Natural killer cell (primary cell): ENCODE measurements around the gene PCDHGA1. TPM values are rescaled to one million over a fixed set of nuclear protein-coding genes. Genes with fewer than 3 reads are reported as not detected.
A peak's percentile ranks its signal among the peaks of the same experiment; 100 is the strongest.

ENCODE experiments used
- ATAC-seq, 3 donors: fragments of 150-1000 bp in 2 of 3; fragments of 200-7000 bp in 1 of 3; cut with Tn5 transposase; 1 replicate in 1 of 3; 2 replicates in 2 of 3; pipeline ENCODE4 v1.10.0; 2021; ENCODE audit warnings: mild to moderate bottlenecking in 2 of 3, moderate library complexity in 2 of 3
- DNase-seq, 2 donors: peaks; one replicate each; pipeline versions ENCODE4 v3.0.0 to v3.0.0-alpha.2; 2013 to 2021; ENCODE audit warnings: mixed read lengths in 1 of 2
- H3K27ac ChIP-seq: one replicate; pipeline ENCODE4 v1.5.1; 2013; ENCODE audit warnings: mild to moderate bottlenecking, low read length
- H3K27me3 ChIP-seq: one replicate; pipeline ENCODE4 v1.6.1; 2013; ENCODE audit warnings: low read length; ENCODE audit not compliant: control insufficient read depth, insufficient read depth
- H3K36me3 ChIP-seq: one replicate; pipeline ENCODE4 v1.6.1; 2013; ENCODE audit warnings: low read length; ENCODE audit not compliant: control insufficient read depth, insufficient read depth
- H3K4me1 ChIP-seq: one replicate; pipeline ENCODE4 v1.6.1; 2013; ENCODE audit warnings: low read length; ENCODE audit not compliant: control insufficient read depth, insufficient read depth
- H3K4me3 ChIP-seq: one replicate; pipeline ENCODE4 v1.5.1; 2013; ENCODE audit warnings: low read length
- H3K9me3 ChIP-seq: one replicate; pipeline ENCODE4 v1.6.1; 2013; ENCODE audit warnings: low read length; ENCODE audit not compliant: control insufficient read depth, insufficient read depth
- H3K27ac Mint-ChIP-seq, 2 donors: one replicate each; pipeline ENCODE4 v1.8.0; 2022; ENCODE audit warnings: mild to moderate bottlenecking in 2 of 2, mixed read lengths in 2 of 2, moderate library complexity in 1 of 2
- H3K27me3 Mint-ChIP-seq, 2 donors: one replicate each; pipeline ENCODE4 v1.8.0; 2022; ENCODE audit warnings: low read depth in 2 of 2, mixed read lengths in 2 of 2
- H3K36me3 Mint-ChIP-seq: one replicate; pipeline ENCODE4 v1.8.0; 2022; ENCODE audit warnings: mixed read lengths
- H3K4me1 Mint-ChIP-seq, 2 donors: one replicate each; pipeline ENCODE4 v1.8.0; 2022; ENCODE audit warnings: mixed read lengths in 2 of 2
- H3K4me3 Mint-ChIP-seq: one replicate; pipeline ENCODE4 v1.8.0; 2022; ENCODE audit warnings: mild to moderate bottlenecking, moderate library complexity, mixed read lengths
- H3K9me3 Mint-ChIP-seq, 2 donors: one replicate each; pipeline ENCODE4 v1.8.0; 2022; ENCODE audit warnings: mixed read lengths in 2 of 2
- CTCF ChIP-seq: fragments of 200-600 bp; IDR thresholded peaks from one replicate; pipeline ENCODE4 v1.8.0; 2022; ENCODE audit warnings: antibody characterized with exemption
- WGBS: methylation state at CpG from one replicate; pipeline ENCODE4 v1.1.7; 2013; ENCODE audit warnings: missing lambda C conversion rate; ENCODE audit not compliant: insufficient coverage; 5-methylcytosine and 5-hydroxymethylcytosine counted together
- intact Hi-C: fragments of 100-400 bp; cut with micrococcal nuclease; formaldehyde crosslinking; loops from one replicate; pipeline ENCODE4 v1.14.2; 2022
- total RNA-seq, 4 donors: library from RNA; stranded (reverse); fragments of 120-200 nt in 1 of 4; gene quantifications; one replicate each; pipeline versions ENCODE4 v1.2.3 to v1.2.4, GENCODE V29; 2013 to 2022

The PCDHGA1 gene
- total RNA-seq, 3 donors from 2014 or later (not counting 1 experiment from before 2014, with no cell fraction given) = not detected

- DNase-seq = peak in 1 of 2 donors; percentile 61
- peak in 2 of 3 donors; percentile 56 to 69 for ATAC-seq
- H3K9me3 ChIP-seq = peaks cover 35% of the 10 kb centered on the region
- intact Hi-C loops = no loop called here
- Mint-ChIP-seq H3K4me3 (peak within 1 kb of the TSS; percentile 89), H3K36me3 (peaks cover 35% of the 10 kb centered on the region), H3K27ac (peak within 1 kb of the TSS; percentile 5 to 62), H3K9me3 (peaks cover 4 to 10% of the 10 kb centered on the region in 2 donors), H3K27me3 (peaks cover 57 to 77% of the 10 kb centered on the region in 2 donors), H3K4me1 (peaks cover 5% of the 10 kb centered on the region in 2 donors)
- peak; percentile 36 for TF ChIP-seq CTCF
- H3K27ac ChIP-seq = no peak within 1 kb of the TSS
- WGBS = 26% methylated on average over 24 of the region's 24 CpGs
- H3K36me3 ChIP-seq = no peaks in the 10 kb centered on the region
- peak within 1 kb of the TSS; percentile 26 for H3K4me3 ChIP-seq
- H3K4me1 ChIP-seq = peaks cover 4% of the 10 kb centered on the region
- peaks cover 62% of the 10 kb centered on the region for H3K27me3 ChIP-seq
Observed at GRCh38 chr5:141359790-141360426, 29.6 kb downstream of the PCDHGA1 start, which contains the start of gene PCDHGB2. PCDHGB2 (plus strand) TSS chr5:141359994; CDS start chr5:141360136, 142 bp downstream.

GRCh38 chr5:141360685-141361084, 30.4 kb downstream of the PCDHGA1 start:
- Histone ChIP-seq H3K36me3 (no peaks in the 10 kb centered on the region), H3K4me1 (no peaks in the 10 kb centered on the region), H3K4me3 (no peak overlapping the region), H3K27me3 (peaks cover 63% of the 10 kb centered on the region), H3K9me3 (peaks cover 40% of the 10 kb centered on the region), H3K27ac (no peak overlapping the region)
- H3K36me3 Mint-ChIP-seq = peaks cover 43% of the 10 kb centered on the region
- no peak overlapping the region for H3K4me3 Mint-ChIP-seq
- intact Hi-C loops = no loop called here
- DNase-seq (no peak), ATAC-seq (no peak)
- H3K9me3 Mint-ChIP-seq = peaks cover 4 to 10% of the 10 kb centered on the region in 2 donors
- 46% methylated on average over 13 of the region's 15 CpGs for WGBS
- TF ChIP-seq CTCF = no peak
- peaks cover 5% of the 10 kb centered on the region in 2 donors for H3K4me1 Mint-ChIP-seq
- no peak overlapping the region for H3K27ac Mint-ChIP-seq
- peaks cover 59 to 80% of the 10 kb centered on the region in 2 donors for H3K27me3 Mint-ChIP-seq

GRCh38 chr5:141362719-141363118, 32.4 kb downstream of the PCDHGA1 start:
- H3K9me3 ChIP-seq = peaks cover 47% of the 10 kb centered on the region
- H3K4me1 Mint-ChIP-seq = peaks cover 5% of the 10 kb centered on the region in 2 donors
- no peak overlapping the region for H3K4me3 ChIP-seq
- H3K27me3 Mint-ChIP-seq = peaks cover 57 to 82% of the 10 kb centered on the region in 2 donors
- ATAC-seq (no peak), DNase-seq (no peak)
- no peaks in the 10 kb centered on the region for H3K36me3 ChIP-seq
- H3K4me3 Mint-ChIP-seq = no peak overlapping the region
- intact Hi-C loops = no loop called here
- H3K27ac Mint-ChIP-seq = no peak overlapping the region
- H3K9me3 Mint-ChIP-seq = peaks cover 4 to 10% of the 10 kb centered on the region in 2 donors
- peaks cover 65% of the 10 kb centered on the region for H3K27me3 ChIP-seq
- H3K27ac ChIP-seq = no peak overlapping the region
- H3K36me3 Mint-ChIP-seq = peaks cover 43% of the 10 kb centered on the region
- no peak for TF ChIP-seq CTCF
- no peaks in the 10 kb centered on the region for H3K4me1 ChIP-seq
